CD4-positive, alpha-beta T cell treated with Interleukin-2 at 100 ng/mL for 4 hours (primary cell): ENCODE measurements around the gene PRR3.
"Not testable (repeated sequence)": the region's sequence is repeated elsewhere in the genome, so short reads cannot be mapped to it uniquely, and the experiment has no call there.

ENCODE experiments used
- DNase-seq: peaks from one replicate; pipeline ENCODE4 v3.0.0-alpha.2; 2020; ENCODE audit warnings: low spot score

The PRR3 gene, protein sequence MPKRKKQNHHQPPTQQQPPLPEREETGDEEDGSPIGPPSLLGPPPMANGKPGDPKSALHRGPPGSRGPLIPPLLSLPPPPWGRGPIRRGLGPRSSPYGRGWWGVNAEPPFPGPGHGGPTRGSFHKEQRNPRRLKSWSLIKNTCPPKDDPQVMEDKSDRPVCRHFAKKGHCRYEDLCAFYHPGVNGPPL

DNA sequence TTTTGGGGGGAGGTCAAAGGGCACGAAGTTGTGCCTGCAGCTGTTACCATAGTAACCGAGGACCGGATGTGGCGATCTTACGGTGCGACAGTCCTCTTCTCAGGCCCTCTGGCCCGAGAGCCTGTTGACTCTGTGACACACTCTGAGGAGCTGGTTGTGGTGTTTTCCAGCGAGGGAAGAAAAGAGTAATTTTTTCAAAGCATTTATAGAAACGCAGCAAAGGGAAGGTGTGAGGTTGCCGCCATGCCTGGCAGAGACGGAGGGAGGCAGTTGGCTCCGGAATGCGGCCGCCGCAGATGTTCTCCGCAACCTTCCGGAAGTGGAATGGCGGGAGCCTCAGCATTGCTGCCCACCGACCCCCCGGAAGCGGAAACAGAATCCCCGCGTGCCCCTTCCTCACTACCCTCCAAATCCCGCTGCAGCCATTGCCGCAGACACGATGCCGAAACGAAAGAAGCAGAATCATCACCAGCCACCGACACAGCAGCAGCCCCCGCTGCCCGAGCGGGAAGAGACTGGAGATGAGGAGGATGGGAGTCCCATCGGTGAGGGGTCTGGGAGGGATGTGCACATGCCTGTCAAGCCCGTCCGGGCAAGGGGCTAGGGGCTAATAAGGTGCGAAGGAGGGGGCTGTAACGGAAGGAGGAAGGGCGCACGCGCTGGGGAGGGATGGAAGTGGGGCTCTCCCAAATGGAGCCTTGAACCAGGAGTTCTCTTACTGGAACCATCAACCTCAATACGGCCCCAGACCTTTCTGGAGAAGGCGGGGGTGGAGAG, at the start of gene PRR3:
PRR3 (plus strand) TSS at position 390 of the 777 bp plus-strand sequence; CDS start at position 440, 50 bp downstream.
- DNase-seq = peak; percentile 91

DNA sequence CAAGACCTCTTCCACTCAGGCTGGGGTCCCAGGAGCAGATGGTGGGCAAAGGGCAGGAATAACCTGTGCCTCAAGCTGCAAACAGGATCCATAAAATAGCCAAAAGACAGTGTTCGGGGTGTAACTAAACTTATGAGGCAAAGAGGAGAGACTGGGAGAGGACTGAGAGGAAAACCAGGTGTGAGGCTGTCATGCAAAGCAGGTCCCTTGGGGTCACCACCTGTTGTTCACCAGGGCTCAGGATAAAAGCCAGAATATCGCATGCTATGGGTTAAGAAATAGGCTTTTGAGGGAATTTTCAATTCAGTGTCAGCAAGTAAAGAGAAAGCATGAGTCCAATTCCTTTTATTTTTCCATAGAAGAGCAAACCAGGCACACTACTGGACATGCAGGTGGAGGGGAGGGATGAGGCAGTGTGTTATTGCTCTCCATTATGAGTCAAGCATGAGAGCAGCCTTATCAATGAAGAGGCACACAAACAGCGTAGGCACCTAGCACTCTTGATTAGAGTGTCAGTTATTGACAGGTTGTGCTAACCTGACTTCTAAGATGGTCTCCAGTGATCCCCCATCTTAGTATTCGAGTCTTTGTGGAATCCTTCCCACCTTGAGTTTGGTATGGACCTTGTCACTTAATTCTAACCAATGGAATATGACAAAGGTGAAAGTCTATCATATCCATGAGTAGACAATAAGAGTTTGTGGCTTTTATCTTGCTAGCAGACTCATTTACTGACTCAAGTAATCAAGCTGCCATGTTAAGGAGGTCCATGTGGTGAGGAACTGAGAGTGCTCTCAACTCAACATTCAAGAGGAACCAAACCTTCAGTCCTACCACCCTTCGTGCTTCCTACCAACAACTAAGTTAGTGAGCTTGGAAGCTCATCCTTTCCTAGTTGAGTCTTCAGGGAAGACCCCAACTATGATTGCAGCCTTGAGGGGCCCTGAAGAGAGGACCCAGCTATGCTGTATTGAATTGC, 49.0 kb upstream of the PRR3 start:
- DNase-seq = no peak

DNA sequence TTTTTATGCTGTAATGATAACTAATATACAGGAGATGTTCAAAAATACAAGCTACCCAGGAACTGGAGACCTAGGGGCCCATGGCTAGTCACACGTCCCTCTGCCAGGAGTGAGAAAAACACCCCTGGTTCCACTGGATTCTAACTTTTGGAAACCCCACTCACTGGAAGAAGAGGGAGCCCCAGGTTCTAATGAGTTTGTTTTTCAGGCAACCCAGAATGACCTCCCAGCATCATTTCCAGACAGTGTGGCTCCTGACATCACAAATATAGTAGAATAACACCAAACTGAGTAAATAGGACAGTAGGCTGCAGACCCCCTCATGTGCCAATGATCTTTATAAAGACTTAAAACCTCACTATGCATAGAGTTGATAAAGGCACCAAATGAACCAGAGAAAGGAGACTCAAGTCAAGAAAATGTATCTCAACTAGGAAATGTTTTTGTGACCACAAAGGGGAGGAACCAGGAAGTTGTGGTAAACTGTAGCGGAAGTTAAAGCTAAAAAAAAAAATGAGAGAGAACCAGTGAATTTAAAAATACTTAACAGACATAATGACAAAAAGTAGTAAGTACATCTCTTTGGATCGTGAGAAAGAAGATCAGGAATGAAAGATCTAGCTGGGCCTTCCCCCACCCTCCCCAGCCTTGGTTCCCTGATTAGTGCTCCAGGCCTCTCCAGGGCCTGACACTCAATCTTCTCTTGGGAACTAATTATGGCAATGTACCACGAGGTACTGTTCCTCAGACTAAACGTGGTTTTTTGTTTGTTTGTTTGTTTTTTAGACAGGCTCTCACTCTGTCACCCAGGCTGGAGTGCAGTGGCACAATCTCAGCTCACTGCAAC, 48.0 kb upstream of the PRR3 start:
- peak; percentile 75 for DNase-seq

DNA sequence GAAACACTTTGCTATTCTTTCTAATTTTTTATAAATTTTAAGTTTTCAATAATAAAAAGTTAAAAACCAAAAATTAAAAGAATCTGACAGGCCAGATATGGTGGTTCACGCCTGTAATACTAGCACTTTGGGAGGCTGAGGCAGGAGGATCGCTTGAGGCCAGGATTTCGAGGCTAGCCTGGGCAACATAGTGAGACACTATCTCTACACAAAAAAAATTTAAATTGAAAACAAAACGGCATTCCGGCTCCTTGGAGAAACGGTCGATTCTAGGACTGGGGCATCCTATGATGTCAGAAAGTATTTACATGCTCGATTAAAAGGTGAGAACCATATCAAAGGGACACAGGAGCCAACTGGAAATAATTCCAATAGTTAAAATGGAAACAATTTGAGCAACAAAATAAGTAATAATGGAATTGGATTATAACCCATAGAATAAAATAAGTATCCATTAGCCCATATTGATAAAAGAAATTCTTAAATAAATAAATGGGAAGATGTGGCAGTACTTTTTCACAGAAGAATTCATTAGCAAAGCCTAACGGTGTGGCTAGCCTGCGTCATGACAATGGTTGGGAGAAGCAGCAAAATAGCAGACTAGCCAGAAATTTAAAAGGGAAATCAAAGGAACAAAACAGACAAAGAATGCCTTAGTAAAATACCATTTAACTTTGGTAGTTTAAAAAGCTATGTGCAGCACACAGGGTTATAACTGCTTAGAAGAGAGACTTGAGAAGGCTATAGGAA, 46.5 kb upstream of the PRR3 start:
- no peak for DNase-seq

DNA sequence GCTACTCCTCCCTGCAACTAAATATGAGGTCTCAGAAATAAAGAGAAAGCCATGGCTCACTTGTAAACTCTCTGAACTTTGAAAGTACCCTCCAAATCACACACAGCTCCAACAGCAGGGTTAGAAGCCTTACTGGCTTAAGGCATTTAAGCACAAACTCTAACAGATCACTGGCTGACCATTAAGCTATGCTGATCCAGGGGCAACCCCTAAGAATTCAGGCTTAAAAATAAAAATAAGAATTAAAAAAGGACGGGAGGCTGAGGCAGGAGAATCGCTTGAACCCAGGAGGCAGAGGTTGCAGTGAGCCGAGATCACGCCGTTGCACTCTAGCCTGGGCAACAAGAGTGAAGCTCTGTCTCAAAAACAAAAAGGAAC, 45.9 kb upstream of the PRR3 start:
- no peak for DNase-seq

DNA sequence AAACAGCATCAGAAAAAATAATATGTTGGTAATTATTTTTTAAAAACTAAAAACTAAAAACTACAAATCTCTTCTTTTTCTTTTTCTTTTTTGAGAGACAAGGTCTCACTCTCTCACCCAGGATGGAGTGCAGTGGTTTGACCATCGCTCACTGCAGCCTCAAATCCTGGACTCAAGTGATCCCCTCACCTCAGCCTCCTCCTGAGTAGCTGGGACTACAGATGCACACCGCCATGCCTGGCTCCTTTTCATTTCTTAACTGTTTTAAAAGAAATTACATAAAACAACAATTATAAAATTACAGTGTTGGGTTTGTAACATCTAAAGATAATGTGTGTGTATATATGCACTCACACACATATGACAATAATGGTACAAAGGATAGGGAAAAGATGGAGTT, 43.6 kb upstream of the PRR3 start:
- no peak for DNase-seq

DNA sequence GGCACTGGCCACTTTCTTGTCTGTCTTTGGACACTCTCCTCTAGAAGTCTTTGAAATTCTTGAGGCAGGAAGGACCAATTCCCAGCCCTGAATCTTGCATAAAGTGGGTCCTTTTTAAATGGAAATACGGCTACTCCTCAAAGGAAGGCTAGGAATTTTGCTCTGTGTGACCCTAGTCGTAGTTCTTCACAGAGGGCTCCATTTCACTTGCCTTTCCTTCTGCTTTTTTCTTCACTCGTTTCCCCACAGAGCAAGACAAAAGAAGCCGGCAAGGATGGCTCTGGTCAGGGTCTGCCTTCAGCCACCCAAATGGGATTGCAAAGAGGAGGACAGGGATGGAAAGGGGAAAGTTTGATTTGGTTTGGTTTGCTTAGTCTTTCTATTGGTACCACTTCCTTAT, 42.0 kb upstream of the PRR3 start:
- no peak for DNase-seq

DNA sequence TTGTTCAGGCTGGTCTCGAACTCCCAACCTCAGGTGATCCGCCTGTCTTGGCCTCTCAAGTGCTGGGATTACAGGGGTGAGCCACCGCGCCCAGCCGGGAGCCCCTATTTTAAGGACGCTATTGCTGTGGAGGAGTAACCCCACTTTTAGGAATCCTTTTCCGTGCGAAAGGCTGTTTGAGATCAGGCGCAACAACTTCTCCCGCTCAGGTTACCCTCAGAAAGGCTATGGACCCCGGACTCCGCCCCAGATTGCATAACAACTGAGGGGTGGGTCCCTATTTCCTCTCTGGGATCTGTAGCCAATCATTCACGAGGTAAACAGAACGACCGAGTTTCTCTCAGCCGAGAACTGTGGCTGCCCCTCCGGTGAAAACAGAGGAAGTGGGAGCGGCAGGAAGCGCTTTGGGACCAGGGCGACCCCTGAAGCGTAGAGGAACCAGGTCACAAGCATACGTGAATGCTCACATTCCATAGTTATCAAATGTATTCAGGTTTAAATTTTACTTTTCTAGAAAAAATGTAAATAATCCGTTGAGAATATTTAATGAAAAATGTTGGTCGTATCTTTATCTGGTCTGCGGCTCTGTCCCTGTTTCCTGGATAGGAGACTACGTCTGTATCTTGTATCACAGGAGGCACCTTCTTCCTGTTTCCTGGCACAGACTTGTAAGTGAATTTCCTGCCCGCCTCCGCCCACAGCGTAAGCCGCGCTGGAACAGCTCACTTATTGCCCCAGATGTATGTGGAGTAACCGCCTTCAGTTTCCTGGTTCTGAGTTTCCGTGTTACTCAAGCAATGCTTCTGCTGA, 40.9 kb upstream of the PRR3 start:
- DNase-seq = peak; percentile 95

DNA sequence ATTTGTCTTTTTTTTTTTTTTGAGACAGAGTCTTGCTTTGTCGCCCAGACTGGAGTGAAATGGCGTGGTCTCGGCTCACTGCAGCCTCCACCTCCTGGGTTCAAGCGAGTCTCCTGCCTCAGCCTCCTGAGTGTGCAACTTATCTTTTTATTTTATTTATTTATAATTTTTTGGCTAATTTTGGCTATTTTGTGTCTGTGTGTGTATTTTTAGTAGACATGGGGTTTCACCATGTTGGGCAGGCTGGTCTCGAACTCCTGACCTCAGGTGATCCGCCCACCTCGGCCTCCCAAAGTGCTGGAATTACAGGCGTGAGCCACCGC, 40.4 kb upstream of the PRR3 start:
- not testable (repeated sequence) for DNase-seq

DNA sequence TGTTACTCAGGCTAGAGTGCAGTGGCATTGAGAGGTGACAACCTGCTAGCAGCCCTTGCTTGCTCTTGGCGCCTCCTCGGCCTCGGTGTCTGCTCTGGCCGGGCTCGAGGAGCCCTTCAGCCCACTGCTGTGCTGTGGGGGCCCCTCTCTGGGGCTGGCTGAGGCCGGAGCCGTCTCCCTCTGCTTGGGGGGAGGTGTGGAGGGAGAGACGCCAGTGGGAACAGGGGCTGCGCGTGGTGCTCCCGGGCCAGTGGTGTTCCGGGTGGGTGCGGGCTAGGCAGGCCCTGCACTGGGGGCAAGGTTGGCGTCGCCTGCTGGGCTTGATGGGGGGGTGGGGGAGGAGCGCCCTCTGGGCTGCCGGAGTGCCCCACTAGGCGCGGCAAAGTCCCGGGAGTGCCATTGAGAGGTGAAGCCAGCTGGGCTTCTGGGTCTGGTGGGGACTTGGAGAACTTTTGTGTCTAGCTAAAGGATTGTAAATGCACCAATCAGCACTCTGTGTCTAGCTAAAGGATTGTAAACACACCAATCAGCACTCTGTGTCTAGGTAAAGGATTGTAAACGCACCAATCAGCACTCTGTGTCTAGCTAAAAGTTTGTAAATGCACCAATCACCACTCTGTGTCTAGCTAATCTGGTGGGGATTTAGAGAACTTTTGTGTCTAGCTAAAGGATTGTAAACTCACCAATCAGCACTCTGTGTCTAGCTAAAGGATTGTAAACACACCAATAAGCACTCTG, 39.2 kb upstream of the PRR3 start:
- DNase-seq = not testable (repeated sequence)

DNA sequence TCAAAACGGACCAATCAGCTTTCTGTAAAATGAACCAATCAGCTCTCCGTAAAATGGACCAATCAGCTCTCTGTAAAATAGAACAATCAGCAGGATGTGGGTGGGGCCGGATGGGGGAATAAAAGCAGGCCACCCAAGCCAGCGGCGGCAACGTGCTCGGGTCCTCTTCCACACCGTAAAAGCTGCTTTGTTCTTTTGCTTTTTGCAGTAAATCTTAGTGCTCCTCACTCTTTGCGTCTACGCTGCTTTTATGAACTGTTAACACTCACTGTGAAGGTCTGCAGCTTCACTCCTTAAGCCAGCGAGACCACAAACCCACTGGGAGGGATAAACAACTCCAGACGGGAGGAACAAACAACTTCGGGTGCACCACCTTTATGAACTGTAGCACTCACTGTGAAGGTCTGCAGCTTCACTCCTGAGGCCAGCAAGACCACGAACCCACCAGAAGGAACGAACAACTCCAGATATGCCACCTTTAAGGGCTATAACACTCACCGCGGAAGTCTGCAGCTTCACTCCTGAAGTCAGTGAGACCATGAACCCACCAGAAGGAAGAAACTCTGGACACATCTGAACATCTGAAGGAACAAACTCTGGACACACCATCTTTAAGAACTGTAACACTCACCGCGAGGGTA, 38.5 kb upstream of the PRR3 start:
- not testable (repeated sequence) for DNase-seq

DNA sequence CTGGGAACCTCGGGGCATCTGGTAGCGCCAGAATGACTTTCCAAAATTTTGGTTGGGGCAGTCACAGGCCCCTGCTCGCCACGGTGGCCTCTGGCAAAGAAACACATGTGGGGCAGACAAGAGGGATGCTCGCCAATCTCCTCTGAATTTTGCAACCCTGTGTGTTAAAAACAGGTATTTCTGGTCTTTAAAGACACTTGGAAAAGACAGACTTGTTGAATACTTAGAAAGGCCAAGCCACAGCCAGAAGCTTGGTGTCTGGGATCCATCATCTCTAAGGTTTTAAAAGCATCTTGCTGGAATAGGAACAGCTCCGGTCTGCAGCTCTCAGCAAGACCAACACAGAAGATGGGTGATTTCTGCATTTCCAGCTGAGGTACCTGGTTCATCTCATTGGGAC, 36.6 kb upstream of the PRR3 start:
- DNase-seq = no peak

DNA sequence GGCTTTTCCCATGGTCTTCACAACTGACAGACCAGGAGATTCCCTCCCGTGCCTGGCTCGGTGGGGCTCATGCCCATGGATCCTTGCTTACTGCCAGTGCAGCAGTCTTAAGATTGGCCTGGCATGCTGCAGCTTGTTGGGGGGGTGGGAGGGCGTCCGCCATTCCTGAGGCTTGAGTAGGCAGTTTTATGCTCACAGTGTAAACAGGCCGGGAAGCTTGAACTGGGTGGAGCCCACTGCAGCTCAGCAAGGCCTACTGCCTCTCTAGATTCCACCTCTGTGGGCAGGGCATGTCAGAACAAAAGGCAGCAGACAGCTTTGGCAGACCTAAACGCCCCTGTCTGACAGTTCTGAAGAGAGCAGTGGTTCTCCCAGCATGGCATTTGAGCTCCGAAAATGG, 36.0 kb upstream of the PRR3 start:
- not testable (repeated sequence) for DNase-seq

DNA sequence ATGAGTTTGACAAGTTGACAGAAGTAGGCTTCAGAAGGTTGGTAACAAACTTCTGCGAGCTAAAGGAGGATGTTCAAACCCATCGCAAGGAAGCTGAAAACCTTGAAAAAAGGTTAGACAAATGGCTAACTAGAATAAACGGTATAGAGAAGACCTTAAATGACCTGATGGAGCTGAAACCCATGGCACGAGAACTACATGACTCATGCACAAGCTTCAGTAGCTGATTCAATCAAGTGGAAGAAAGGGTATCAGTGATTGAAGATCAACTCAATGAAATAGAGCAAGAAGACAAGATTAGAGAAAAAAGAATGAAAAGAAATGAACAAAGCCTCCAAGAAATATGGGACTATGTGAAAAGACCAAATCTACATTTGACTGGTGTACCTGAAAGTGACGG, 35.1 kb upstream of the PRR3 start:
- DNase-seq = not testable (repeated sequence)

DNA sequence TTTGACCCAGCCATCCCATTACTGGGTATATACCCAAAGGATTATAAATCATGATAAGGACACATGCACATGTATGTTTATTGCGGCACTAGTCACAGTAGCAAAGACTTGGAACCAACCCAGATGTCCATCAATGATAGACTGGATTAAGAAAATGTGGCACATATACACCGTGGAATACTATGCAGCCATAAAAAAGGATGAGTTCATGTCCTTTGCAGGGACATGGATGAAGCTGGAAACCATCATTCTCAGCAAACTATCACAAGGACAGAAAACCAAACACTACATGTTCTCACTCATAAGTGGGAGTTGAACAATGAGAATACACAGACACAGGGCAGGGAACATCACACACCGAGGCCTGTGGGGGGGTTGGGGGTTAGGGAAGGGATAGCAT, 30.7 kb upstream of the PRR3 start:
- not testable (repeated sequence) for DNase-seq

DNA sequence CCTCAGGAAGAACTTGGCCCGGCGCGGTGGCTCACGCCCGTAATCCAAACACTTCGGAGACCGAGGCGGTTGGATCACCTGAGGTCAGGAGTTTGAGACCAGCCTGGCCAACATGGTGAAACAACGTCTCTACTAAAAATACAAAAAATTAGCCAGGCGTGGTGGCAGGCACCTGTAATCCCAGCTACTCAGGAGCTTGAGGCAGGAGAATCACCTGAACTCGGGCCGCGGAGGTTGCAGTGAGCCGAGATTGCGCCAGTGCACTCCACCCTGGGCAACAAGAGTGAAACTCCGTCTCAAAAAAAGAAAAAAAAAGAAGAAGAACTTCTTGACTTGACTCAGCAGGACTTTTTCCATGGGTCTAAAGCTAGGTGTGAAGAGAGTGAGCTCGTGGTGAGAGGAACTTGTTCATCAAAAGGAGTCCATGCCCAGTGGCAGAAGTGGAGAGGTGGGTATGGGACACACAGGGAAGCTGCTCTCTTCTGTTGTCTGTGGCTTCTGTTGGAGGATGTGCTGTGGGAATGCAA, 27.7 kb upstream of the PRR3 start:
- DNase-seq = peak; percentile 35

DNA sequence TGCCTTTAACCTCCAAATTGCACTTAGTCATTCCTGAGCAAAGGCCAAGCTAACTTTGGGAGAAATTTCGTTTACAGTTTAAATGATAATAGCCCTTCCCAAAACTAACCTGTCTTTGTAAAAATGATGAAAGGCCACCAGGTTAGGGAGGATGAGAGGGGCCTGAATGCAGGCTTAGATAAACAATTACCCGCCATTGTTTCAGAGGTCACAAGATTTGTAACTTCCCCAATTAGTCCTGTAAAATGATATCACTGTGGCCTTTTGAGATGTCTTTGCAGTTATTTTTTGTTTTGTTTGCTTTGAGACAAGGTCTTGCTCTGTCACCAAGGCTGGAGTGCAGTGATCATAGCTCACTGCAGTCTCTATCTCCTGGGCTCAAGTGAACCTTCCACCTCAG, 27.1 kb upstream of the PRR3 start:
- no peak for DNase-seq

DNA sequence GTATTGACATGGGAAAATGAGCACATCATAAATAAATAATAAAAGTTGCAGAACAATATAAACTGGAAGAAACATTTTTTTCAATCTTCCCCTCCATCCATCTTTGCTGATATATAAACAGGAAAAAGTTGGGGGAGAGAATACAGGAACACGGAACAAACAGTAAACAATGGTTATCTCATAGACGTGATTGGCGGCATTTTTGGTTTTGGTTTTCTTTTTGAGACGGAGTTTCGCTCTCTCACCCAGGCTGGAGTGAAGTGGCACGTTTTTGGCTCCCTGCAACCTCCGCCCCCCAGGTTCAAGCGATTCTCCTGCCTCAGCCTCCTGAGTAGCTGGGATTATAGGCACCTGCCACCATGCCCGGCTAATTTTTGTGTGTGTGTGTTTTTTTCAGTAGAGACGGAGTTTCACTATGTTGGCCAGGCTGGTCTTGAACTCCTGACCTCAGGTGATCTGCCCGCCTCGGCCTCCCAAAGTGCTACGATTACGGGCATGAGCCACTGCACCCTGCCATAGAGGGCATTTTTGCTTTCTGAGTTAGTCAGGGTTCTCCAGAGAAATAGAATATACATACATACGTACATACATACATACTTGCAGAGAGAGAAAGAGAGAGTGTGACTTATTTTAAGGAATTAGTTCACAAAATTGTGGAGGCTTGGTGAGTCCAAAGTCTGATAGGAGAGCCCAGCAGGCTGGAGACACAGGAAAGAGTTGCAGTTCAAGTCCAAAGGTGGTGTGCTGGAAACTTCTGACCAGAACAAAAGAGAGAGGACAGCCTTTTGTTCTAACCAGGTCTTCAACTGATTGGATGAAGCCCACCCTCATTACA, 23.4 kb upstream of the PRR3 start:
- DNase-seq = peak; percentile 53
